Colonic mucosa (tissue), 4 donors: Measurements from ENCODE around the gene SLC7A1. TPM values are rescaled to one million over a fixed set of nuclear protein-coding genes. Genes with fewer than 3 reads are reported as not detected.

Experiments used
- DNase-seq: peaks from one replicate; pipeline ENCODE4 v3.0.0-alpha.2; 2020
- H3K27ac ChIP-seq: fragments of 200-600 bp; one replicate; pipeline ENCODE4 v1.8.0; 2021
- H3K27me3 ChIP-seq: fragments of 200-600 bp; one replicate; pipeline ENCODE4 v1.8.0; 2021
- H3K36me3 ChIP-seq: fragments of 200-600 bp; one replicate; pipeline ENCODE4 v1.8.0; 2021
- H3K4me1 ChIP-seq: fragments of 200-600 bp; one replicate; pipeline ENCODE4 v1.8.0; 2021; ENCODE audit warnings: mild to moderate bottlenecking
- H3K4me3 ChIP-seq: fragments of 200-600 bp; one replicate; pipeline ENCODE4 v1.8.0; 2021
- H3K9ac ChIP-seq, 2 donors: one replicate each; pipeline ENCODE4 v1.7.0; 2013; ENCODE audit warnings: control low read depth in 2 of 2, low read depth in 2 of 2, low read length in 2 of 2
- H3K9me3 ChIP-seq: fragments of 200-600 bp; one replicate; pipeline ENCODE4 v1.8.0; 2021
- intact Hi-C: fragments of 100-400 bp; cut with DNase I; formaldehyde crosslinking; loops from one replicate; pipeline ENCODE4 v1.14.1; 2022
- total RNA-seq, 2 donors: library from RNA; stranded (reverse); fragmentation: NEBNext Ultra II Directional in 1 of 2; extraction: Animal tissue kit (Norgen Biotek cat#: 25700) in 1 of 2; gene quantifications; one replicate each; pipeline ENCODE4 v1.2.1, GENCODE V29; 2021
- TF ChIP-seq, protein P1 (sequence below): fragments of 200-600 bp; IDR thresholded peaks from one replicate; pipeline ENCODE4 v1.8.0; 2022; ENCODE audit warnings: antibody characterized with exemption, mild to moderate bottlenecking
- donor health status: healthy.
- donor health status: DM: no; HTN: no; CAD: no.
- donor health status: DM: no; HTN: no; CAD: no.

SLC7A1 gene
- total RNA-seq, 2 donors from 2014 or later: 52.4 to 62.8 TPM

DNA sequence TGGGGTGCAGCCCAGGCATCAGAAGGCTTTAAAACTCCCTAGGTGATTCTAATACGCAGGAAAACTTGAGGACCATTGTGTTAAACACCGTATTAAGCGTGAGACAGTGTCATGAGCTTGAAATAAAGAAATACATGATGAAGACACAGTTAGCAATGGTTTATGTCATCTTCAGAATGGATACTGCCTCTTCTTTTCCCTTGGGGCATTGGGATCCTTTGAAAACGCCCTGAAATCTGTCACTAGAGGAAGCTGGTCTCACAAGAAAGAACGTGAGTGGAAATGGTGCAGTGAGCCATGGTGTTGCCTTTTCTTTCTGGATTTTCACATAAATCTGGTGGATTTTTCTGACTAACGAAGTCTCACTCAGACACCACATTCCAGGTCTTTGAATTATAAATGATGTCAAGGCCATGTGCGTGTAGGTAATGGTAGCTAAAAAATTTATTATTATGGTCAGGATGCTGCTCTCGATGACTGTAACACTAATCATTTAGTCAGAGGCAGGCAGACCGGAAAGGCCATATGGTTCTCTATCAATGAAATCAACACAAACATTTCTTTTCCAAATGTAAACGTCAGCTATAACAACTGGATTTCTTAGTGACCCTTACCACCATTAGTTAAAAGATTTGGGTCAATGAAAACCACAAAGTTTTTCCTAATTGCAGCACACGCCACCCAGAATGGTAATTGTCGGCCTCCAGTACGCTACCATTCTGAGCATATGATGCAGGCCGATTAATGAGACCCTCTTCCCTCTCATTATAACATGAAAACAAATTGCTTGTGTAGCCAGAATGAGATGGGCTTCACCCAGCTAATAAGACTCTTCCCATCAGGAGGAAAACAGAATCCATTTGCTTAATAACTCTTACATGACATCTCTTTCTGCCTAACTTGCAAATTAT, 105.6 kb downstream of the SLC7A1 start:
- Histone ChIP-seq H3K9me3 (no peaks in the 10 kb centered on the region), H3K27ac (no peak overlapping the region), H3K36me3 (no peaks in the 10 kb centered on the region), H3K4me1 (no peaks in the 10 kb centered on the region), H3K27me3 (no peaks in the 10 kb centered on the region), H3K4me3 (no peak overlapping the region), H3K9ac (no peak overlapping the region)
- TF ChIP-seq, protein P1, sequence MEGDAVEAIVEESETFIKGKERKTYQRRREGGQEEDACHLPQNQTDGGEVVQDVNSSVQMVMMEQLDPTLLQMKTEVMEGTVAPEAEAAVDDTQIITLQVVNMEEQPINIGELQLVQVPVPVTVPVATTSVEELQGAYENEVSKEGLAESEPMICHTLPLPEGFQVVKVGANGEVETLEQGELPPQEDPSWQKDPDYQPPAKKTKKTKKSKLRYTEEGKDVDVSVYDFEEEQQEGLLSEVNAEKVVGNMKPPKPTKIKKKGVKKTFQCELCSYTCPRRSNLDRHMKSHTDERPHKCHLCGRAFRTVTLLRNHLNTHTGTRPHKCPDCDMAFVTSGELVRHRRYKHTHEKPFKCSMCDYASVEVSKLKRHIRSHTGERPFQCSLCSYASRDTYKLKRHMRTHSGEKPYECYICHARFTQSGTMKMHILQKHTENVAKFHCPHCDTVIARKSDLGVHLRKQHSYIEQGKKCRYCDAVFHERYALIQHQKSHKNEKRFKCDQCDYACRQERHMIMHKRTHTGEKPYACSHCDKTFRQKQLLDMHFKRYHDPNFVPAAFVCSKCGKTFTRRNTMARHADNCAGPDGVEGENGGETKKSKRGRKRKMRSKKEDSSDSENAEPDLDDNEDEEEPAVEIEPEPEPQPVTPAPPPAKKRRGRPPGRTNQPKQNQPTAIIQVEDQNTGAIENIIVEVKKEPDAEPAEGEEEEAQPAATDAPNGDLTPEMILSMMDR: no peak
- no peak for DNase-seq
- intact Hi-C loops: no loop called here

DNA sequence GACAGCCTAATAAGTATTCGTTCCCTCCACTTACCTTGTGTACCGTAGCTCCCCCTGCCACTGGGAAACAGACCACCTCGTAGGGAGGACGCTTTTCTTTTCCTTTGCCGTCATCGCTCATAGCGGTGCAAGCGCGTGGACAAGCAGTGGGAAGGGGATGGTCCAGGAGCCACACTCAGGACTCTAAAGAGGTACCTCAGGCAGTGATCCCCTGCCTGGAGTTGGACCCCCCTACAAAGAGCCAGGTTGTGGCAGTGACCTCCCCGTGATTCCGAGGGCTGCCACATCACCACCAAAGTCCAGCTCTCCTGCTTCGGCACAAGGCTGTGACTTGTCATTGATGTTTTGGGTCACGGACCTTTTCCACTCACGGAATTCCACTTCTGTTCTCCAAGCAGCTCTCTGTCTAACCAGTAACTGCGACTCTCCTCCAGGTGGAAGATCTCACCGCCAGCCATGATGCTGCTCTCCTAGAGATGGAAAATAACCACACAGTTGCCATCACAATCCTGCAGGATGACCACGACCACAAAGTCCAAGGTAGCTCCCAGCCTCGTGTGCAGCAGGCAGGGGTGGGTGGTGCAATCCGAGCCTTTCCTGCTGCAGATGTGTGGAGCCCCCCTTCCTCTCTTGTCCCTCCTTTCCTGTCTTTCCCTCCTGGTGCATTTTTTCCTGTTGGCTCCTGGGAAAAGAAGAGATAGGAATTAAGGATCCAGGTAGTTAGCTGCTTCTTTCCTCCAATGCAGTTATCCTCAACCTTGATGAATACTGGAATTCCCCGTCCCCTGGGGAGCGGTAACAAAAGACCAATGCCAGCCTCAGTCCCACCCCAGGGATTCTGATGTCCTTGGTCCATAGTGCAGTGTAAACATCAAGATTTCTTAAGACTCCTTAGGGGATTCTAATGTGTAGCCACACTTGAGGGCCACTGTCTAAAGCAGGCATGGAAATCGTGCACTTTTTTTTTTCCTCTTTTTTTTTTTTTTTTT, 107.7 kb downstream of the SLC7A1 start:
- no peak overlapping the region for H3K9ac ChIP-seq
- no peak overlapping the region for H3K4me3 ChIP-seq
- H3K27ac ChIP-seq: no peak overlapping the region
- DNase-seq: no peak
- intact Hi-C loops: no loop called here
- H3K27me3 ChIP-seq: no peaks in the 10 kb centered on the region
- no peaks in the 10 kb centered on the region for H3K36me3 ChIP-seq
- TF ChIP-seq, protein P1: no peak
- H3K4me1 ChIP-seq: no peaks in the 10 kb centered on the region
- H3K9me3 ChIP-seq: no peaks in the 10 kb centered on the region

DNA sequence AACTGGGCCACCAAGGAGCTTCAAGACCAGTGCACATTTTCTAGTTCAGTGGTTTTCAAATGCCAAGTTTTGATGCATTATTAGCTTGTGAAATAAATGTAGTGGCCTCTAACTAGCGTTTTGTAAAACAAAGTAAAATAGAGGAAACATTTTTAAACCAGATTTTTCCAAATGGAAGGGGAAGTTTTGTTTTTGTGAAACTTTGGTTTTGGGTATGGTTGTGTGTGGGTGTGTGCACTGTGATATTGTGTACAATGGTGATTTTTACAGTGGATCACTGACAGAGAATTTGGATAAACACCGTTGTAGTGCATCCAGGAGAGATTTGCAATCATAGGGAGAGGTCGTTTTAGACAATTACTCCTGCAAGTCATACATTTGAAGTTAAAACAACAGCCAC, 108.9 kb downstream of the SLC7A1 start:
- TF ChIP-seq, protein P1: no peak
- H3K9ac ChIP-seq: no peak overlapping the region
- no peaks in the 10 kb centered on the region for H3K9me3 ChIP-seq
- H3K36me3 ChIP-seq: no peaks in the 10 kb centered on the region
- no peak overlapping the region for H3K4me3 ChIP-seq
- intact Hi-C loops: no loop called here
- H3K27ac ChIP-seq: no peak overlapping the region
- no peaks in the 10 kb centered on the region for H3K27me3 ChIP-seq
- no peak for DNase-seq
- no peaks in the 10 kb centered on the region for H3K4me1 ChIP-seq

DNA sequence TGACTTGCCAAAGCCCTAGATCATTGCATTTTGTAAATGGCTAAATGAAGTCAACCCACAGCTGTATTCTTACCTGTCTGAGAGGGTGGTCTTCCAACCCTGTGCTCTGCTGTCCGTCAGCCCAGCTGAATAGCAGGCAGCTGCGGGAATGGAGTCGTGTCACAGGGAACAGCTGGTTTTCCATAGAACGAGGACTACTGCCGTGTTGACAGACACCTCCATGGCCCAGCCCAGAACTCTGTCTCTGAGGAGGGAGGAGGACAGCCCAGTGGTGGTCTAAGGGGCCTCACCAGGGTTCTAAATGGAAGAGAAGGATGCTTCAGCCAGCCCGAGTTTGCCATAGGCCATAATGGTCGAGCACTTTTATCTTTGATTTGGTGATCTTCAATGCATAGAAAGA, 110.7 kb downstream of the SLC7A1 start:
- H3K9me3 ChIP-seq: no peaks in the 10 kb centered on the region
- DNase-seq: no peak
- H3K27ac ChIP-seq: no peak overlapping the region
- H3K9ac ChIP-seq: no peak overlapping the region
- no peak overlapping the region for H3K4me3 ChIP-seq
- no peaks in the 10 kb centered on the region for H3K4me1 ChIP-seq
- TF ChIP-seq, protein P1: no peak
- H3K27me3 ChIP-seq: no peaks in the 10 kb centered on the region
- no peaks in the 10 kb centered on the region for H3K36me3 ChIP-seq
- intact Hi-C loops: no loop called here

DNA sequence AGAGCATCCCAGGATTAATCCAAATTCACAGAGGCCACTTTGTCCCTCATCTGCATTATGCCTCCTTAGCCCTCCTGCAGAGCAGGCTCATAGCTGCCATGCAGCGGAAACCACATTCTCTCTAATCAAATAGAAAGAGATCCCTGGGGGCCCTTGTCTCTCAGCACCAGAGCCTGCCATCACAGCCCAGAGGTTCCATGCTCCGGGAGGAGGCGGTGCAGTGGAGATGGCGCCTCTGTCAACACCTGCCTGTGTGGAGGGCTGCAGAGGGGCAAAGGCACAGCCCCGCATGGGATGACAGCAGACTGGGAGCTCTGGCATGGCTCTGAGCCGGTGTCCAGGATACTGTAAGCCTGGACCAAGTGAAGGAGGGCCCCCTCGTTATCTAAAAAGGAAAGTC, 111.3 kb downstream of the SLC7A1 start:
- intact Hi-C loops: no loop called here
- Histone ChIP-seq H3K9me3 (no peaks in the 10 kb centered on the region), H3K27me3 (no peaks in the 10 kb centered on the region), H3K4me1 (no peaks in the 10 kb centered on the region), H3K9ac (no peak overlapping the region), H3K4me3 (no peak overlapping the region), H3K36me3 (no peaks in the 10 kb centered on the region), H3K27ac (no peak overlapping the region)
- TF ChIP-seq, protein P1: no peak
- DNase-seq: no peak
